GM18868 (cell line): Measurements from ENCODE around the gene SMC3.

Source experiments
- ATAC-seq: cut with Tn5 transposase; IDR thresholded peaks from one replicate; pipeline ENCODE4 v1.9.1; 2021; ENCODE audit warnings: mild to moderate bottlenecking, moderate library complexity; ENCODE audit not compliant: unreplicated experiment

Gene SMC3

DNA sequence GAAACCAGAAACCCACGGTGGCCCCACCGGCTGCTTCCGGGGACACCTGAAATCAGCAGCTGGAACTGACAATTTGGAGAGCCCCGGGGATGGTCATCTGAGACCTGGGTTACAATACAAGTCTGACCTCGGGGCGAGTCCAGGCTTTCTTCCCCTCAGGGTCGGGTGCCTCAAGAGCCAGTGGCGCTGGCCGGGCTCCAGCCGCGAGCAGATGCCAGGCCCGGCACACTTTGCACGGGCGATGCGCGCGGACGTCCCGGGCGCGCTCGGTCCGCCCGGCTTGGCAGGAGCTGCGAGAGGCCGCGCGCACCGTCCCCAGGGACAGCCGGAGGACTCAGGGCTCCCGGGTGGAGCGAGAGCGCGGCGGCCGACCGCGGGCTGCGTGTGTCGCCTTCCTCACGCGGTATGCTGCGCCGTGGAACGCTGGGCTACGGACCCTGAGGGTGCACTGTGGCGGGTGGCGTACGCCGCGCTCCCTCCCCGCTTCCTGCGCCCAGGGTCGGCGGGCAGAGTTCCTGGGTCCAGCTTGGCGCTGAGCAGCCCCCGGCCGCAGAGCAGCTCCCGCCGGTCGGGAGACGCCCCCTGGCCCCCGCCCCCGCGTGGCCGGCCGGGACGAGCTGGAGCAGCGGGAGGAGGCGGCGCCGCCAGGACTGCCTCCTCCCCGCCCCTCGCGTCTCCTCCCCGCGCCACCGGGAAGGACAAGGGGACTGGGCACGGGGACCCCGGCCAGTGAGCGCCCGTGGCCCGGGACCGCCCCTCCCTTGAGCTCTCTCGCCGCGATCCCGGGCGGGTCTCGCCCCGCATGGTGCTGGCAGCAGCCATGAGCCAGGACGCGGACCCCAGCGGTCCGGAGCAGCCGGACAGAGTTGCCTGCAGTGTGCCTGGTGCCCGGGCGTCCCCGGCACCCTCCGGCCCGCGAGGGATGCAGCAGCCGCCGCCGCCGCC is 76.4 kb downstream of the SMC3 start, which contains the start of gene RBM20:
TSS of gene RBM20 (plus strand) at position 684 of the 945 bp plus-strand sequence. CDS start at position 803, 119 bp downstream.
- ATAC-seq: no peak

- ATAC-seq: no peak
Observed at GRCh38 chr10:110644598-110645462, 77.3 kb downstream of the SMC3 start.

- ATAC-seq: no peak
Observed at GRCh38 chr10:110646417-110647135, 79.1 kb downstream of the SMC3 start.

DNA sequence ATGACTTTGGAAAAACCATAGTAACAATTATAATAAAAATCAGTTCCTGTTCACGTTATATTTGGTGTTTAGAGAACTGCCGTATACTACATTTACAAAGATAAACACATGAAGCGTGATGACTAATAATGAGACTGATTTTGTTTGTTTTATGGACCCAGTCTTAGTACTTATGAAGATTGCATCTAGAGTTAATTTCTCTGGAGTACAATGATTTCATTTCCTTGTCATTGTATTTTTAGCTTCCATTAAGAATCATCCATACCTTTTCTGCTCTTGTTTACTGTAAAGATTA is 79.6 kb downstream of the SMC3 start:
- no peak for ATAC-seq

DNA sequence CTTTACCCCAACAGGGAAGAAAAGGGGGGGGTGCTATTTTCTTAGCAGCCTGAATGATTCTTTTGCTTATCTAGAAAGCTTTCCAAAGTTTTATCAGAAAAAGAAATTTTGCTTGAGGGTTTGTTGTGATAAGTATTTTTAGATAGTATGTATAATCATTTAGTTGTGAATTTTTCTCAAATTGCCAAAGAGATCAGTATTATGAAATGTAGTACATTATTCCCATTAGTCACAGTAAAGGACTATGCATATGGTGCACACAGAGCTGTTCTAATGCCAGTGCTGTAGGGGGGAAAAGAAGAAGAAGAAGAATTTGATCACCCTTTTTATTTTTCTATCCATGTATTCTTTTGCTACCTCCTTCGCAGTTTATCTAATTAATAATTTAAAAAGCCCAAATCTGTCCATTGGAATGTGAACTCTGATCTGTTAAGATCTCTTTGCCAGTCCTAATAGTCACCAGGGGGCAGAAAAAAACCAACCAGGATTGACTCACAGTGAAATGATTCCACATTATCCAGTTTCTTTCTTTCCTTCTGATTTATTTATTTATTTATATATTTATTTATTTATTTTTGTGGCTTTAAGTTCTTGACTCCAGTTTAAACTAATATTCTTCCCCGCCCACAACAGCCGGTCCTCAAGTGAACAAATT is 81.3 kb downstream of the SMC3 start:
- no peak for ATAC-seq

GRCh38 chr10:110649347-110650264 is 82.1 kb downstream of the SMC3 start:
- ATAC-seq: no peak

DNA sequence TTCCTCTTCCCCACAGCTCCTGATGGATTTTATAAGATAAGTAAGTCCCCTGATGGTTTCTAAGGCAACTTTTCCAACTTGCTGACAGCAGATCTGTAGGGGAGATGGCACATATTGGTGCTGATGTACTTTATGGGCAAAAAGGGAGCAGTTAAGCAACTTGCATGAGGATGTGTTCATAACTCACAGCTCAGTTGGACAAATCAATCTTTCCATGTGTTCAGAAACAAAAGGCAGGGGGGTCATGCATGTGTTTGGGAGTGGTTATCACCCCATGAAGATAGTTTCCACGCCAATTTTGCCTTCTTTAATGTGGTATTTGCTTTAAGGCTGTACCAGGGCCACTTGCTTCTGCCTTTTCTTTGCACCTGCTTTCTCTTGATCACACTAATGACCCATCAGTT is 82.8 kb downstream of the SMC3 start:
- ATAC-seq: no peak

GRCh38 chr10:110651044-110651958 is 83.8 kb downstream of the SMC3 start:
- peak; percentile 94 for ATAC-seq

DNA sequence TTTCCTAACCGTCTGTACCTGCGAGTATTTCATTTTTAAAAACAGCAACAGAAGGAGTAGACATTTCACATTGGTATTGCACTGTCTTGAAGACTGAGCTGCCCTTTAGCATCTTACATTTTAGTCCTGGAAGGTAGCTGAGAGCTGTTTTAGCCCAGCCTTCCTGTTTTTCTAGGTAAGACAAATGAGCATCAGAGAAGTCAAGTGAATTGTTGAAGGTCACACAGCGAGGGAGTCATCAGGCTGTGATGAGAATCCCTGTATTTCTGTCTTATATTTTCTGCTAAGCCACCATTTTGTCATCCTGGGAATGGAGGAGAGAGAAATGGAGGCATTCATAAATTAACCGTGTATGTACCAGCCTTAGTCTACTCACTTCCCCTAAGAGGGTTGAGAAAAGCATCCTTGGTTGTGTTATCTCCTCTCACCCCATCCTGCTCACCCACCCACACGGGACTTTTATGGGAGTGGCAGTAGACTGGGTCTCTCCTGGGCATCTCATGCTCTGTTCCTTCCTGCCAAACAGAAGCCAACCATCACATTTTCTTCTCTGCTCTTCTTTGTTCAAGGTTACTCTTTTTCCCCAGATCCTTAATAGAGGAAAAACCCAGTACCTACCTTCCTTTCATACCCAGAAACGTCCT is 85.1 kb downstream of the SMC3 start:
- no peak for ATAC-seq
